NCI-H748 (cell line): ENCODE data around the gene IGSF21.

Experiments used
- DNase-seq: peaks from one replicate; lab custom pipeline; 2025; ENCODE audit not compliant: unreplicated experiment; lab: John Stamatoyannopoulos, UW

Gene IGSF21

DNA sequence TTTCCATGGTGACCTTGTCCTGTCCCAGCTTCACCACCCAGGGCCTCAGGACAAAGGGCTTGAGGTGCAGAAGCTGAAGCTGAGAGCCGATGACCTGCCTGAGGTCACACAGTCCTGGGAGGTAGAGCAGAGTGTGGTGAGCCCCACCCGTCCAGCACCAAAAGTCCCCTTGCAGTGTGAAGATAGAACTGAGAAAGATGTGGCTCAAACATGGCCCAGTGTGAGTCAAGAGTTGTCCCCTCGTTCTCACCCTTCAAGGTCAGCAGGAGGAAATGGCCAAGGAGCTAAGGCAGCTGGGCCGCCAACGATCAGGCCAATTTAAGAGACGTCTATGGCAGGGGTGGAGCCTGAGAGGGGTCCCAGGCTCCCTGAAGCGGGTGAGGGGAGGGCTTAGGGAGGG lies 215.7 kb downstream of the IGSF21 start:
- no peak for DNase-seq

DNA sequence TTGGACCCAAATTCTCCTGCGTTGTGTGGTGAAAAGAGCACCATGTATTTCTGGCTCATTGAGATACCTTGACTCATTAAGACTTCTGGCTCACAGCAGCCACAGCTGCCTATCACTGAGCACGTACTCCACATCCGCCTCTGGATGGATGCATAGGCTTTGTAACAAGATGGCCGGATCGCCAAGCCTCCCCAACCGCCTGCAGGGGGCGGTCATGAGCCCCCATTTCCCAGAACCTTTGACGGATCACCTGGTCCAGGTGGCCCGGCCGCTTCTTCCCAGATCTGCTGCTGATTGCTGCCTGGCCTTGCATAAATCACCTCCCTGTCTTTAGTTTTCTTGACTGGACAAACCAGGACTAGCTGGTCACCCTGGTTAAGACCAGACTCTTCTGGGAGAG lies 216.6 kb downstream of the IGSF21 start:
- no peak for DNase-seq

DNA sequence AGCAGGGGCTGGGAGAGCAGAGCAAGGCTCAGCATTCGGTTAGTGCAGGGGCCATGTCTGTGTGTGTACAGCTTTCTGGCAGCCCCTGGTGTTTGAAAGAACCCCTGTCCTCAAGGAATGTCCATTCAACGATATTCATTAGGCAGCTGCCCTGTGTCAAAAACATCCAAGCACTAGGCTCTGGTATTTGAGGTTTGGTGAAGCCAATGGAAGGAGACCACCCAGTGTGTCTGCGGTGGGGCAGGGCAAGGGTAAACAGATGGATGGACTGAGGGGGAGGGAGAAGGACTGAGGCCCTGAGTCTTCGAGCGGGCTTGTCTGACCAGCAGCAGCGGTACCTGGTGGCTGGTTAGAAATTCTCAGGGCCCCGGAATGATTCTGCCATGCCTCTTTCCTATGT lies 217.5 kb downstream of the IGSF21 start:
- DNase-seq = no peak

DNA sequence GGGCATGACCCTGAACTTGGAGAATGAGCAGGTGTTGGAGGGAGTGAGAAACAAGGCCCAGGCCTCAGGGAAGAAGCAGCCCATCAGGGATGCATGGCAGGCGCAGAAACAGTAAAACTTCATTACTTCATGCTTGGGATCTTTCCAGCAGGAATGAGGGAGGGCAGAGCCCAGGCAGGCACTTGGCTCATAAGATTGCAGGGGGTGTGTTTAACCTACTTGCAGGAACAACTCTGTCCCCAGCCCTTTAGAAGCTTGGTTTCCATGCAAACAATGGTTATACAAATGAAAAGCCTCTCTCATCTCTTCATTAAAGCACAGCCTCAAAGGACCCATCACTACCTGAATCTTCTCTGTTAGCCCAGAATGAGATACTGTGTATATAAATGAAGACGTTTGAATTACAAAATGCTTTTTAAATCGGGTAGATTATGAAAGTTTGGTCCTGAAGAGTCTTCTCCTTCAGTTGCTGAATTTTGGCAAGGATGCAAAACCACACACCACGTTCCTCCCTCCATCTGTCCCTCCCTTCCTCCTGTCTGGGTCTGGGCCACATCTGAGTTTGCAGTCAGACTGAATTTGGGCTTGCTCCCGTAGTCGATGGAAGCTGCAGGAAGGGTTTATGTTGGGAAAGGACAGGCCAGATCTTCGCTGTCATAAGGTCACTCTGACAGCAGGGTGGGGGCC lies 218.8 kb downstream of the IGSF21 start:
- no peak for DNase-seq

DNA sequence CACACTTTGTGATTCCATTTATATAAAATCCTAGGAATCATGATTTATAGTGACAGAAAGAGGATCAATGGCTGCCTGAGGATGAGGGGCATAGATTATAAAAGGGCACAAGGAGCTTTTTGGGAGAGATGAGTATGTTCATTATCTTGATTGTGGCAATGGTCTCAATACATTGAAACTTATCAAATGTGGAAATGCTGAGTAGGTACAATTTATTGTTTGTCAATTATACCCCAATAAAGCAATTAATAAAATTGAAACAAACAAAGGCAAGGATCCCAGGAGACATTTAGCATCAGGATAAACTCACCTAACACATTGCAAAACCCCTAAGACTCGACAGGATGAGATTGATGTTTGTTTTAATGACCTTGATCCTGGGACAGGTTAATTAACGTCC lies 220.1 kb downstream of the IGSF21 start:
- no peak for DNase-seq

DNA sequence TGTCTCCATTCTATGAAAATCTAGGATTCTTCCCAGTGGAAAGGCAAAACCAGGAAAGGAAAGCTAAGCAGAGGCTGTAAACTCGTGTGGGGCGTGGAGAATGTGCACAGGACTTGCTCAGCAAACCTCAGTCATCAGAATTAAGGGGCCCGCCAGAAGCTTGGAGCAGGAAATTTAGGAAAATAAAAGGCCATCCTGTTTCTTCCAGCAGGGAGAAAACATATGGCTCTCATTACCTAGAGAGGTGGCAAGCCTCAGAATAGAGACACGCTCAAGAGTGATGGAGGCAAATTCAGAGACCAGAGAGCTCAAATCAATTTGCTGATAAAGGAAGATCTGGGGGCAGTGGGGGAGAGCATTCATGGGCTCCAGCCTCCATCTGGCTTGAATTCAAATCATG lies 221.2 kb downstream of the IGSF21 start:
- DNase-seq = no peak

DNA sequence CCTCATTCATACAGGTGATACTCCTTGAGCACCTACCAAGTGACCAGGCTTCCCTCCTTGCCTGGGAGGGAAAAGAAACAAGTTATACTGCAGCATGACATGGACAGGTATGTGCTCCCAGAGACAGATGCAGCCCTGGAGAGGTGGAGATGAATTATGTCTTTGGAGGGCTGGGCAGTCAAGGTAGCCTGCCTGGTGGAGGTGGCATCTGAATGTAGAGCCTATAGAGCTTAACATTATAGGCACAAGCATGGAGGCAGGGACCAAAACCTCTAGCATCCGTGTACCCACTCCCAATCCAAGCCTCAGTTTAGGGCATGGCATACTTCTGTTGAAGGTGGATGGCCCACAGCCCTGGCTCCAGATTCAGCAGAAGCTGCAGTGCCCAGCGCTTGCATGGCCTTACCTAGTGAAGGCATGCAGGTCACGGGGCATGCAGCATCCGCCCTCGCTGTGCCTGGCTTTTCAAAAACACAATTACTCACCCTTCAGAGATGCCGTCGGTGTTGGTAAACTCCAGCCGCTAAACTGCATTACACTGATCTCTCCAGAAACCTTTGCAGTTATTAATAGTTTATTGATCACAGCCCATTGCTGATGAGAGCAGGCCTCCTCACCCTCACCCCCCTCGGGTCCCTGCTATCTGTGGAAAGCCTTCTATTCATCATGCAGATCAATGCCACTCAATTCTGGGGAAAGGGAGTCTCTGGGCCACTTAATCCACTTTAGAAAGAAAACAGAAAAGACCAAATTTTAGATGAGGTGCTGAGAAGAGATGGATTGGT lies 222.1 kb downstream of the IGSF21 start:
- no peak for DNase-seq

DNA sequence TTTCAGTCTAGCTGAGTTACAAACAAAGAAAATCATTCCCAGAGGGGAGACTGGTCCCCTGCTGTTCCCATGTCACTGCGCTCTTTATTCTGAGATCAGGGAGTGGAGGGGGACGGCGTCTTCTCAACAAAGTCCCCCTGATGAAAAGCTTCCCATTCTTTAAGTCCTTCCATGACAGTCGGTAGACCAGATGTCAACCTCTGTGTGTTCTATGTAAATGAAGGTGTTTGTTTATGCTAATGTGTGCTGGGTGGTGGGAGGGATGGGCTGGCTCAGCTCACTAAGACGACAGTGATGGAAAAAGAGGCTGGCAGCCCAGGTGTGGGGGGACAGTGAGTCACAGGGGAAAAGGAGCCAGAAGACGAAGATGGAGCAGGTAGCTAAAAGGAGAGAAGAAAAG lies 225.0 kb downstream of the IGSF21 start:
- peak; percentile 57 for DNase-seq

DNA sequence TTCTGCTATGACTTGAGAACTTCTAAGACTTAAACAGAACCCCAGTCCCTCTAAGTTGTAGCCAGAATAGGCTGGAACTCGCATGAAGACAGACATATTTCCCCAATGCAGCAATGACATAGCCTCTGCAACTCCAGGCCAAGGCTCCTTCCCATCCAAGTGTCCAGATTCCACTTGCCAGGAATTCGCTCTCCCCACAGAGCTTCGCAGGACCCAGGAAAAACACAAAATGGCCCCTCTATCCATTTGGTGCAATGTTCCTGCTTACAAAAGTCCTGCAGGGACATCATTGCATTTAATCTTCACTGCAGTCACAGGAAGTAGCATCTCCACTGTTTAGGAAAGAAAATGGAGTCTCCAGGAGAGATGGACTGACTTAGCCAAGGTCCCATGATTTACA lies 225.6 kb downstream of the IGSF21 start:
- no peak for DNase-seq

DNA sequence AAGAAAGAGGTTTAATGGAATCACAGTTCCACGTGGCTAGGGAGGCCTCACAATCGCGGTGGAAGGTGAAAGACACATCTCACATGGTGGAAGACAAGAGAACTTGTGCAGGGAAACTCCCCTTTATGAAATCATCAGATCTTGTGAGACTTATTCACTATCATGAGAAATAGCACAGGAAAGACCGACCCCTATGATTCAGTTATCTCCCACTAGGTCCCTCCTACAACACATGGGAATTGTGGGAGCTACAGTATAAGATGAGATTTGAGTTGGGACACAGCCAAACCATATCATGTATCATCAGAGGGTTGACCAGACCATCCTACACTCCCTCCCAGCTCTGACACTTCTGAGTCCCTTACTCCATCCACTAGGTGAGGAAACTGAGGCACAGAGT lies 229.2 kb downstream of the IGSF21 start:
- DNase-seq = no peak

DNA sequence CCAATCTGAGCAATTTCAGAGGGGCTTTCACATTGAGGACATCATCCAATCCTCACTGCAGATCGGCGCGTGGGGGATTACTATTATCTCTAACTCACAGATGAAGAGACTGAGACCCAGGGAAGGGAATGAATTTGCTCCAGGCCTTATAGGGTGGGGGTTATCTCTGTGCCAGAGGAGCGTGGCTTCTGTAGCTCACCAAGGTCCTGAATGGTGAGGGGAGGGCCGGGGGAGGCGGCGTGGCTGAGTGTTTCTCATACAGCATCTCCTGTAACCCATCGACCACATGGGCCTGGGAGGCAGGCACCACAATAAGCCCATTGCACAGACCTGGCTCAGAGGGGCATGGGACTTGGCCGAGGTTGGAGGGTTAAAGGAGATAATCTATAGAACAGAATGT lies 230.2 kb downstream of the IGSF21 start:
- DNase-seq = no peak

DNA sequence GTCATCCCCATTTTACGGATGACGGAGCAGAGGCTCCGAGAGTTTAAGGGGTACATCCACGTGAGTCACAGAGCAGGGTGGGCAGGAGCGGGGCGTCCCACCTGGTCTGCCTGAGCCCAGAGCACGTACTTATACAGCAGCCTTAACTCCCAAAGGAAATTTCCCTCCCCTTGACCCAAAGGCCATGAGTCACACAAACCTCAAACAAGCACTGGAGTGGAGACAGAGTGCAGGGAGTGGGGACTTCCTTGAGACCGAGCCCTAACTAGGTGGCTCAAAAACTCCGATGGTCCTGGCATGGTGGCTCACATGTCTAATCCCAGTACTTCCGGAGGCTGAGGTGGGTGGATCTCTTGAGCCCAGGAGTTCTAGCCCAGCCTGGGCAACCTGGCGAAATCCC lies 231.6 kb downstream of the IGSF21 start:
- DNase-seq = no peak

DNA sequence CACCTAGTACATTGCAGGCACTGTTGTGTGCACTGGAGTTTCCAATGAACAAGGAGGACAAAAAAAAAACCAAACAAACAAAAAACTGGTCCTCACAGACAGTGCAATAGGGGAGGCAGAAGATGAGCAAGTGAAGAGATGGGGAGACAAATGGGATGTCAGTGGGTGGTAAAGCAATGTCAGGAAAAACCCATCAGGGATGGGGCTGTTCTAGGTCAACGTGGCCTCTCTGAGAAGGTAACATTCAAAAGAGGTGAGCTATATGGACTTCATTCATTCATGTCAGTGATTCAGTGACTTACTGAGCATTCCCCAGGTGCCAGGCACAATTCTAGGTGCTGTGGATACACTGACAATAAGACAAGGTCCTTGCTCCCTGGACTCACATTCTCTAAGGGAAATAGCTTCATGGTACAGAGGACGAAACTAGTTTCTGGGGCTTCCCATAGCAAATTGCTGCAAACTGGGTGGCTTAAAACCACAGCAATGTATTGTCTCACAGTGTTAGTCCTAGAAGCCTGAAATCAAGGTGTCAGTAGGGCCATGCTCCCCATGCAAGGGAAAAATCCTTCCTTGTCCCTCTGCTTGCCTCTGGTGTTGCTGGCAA lies 232.7 kb downstream of the IGSF21 start:
- no peak for DNase-seq

DNA sequence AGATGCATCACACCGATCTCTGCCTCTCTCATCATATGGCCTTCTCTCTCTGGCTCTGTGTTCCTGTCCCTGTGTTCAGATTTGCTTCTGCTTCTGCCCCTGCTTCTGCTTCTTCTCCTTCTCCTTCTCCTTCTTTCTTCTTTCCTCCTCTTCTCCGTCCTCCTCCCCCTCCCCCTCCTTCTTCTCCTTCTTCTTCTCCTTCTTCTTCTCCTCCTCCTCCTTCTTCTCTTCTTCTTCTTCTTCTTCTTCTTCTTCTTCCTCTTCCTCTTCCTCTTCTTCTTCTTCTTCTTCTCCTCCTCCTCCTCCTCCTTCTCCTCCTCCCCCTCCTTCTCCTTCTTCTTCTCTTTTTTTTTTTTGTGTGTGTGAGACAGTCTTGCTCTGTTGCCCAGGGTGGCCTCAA lies 233.2 kb downstream of the IGSF21 start:
- DNase-seq = no peak

DNA sequence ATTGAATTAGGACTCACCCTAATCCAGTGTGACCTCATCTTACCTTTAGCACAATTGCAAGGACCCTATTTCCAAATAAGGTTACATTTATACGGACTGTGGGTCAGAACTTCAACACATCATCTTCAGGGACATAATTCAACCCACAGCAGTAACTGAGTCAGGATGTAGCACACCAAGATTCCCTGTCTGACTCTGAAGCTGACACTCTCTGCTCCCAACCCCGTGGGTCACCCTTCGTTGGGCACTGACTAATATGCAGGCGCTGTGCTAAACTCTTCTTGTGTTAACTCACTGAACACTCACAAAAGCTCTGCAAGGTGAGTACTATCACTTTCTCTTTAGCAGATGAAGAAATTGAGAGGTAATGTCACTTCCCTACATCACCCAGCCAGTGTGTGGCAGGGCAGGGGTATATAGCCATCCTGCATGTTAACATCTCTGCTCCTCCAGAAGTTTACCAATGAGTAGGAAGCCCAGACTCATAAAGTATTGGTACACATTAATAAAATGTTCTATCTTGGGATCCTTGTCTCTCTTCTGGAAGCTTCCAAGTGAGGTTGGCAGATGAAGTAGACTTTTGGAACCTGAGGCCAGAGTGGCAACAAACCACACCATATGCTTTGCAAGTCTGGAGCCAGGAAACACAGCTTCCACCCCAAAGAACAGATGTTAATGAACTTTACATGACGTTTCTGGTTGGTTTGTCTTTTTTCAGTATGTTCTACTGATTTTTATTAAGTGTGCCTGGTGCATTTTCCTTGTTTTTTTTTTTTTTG lies 233.9 kb downstream of the IGSF21 start:
- DNase-seq = no peak

DNA sequence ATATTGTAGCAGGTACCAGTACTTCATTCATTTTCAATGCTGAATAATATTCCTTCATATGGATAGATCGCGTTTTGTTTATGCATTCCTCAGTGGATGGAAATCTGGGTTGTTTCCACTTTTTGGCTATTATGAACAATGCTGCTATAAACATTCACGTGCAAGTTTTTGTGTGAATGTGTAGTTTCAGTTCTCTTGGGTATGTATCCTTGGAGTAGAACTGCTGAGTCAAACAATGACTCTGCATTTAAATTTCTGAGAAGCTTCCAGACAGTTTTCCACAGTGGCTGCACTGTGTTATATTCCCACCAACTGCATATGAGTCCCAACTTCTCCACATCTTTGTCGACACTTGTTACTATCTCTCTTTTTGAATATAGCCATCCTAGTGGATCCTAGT lies 235.1 kb downstream of the IGSF21 start:
- no peak for DNase-seq

DNA sequence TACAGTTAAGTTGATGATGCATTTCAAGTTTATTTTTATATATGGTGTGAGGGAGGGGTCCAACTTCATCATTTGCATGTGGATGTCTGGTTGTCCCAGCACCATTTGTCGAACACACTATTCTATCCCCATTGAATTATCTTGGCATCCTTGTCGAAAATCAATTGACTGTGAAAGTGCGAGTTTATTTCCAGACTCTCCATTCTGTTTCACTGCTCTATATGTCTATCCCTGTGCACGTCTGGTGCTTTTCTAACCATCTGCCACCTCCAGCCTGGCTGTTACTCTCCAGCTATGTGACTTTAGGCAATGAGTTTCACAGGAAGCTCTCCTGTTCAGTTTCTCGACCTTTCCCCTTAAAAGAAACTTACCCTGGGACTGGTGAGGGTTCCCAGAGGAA lies 236.0 kb downstream of the IGSF21 start:
- DNase-seq = no peak

DNA sequence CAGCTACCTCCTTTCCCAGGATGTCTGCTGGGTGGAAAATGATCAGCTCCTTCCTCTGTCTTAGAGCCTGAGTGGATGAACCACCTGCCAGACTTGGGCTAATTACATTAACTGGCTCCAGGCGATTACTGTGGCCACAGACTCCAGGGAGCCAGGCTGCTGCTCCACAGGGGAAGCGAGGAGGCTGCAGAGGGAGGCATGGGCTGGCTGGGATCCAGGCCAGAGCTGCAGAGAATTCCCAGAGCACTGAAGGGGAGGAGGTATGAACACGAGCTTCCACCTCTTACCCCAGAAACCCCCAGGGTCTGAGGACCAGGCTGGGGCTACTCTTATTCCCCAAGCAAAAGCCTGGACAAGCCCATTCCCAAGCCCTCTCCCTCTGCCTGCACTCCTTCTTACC lies 237.2 kb downstream of the IGSF21 start:
- peak; percentile 65 for DNase-seq

DNA sequence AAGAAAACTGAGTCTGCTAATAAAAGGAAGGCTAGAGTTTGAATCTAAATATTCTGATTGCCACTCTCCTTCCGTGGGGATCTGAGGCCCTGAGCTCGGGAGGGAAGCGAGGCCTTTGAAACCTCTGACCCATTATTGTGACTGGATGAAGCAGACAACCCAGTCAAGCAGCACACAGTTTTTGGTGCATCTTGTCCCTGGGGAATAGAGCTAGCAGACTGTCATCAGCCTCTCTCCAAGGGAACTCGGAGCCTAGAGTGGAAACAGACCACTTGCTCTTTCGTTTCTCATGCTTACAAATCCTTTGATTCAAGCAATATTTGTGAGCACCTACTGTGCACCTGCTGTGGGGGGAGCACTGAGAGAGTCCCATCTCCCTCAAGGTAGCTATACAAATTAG lies 240.0 kb downstream of the IGSF21 start:
- DNase-seq = no peak

DNA sequence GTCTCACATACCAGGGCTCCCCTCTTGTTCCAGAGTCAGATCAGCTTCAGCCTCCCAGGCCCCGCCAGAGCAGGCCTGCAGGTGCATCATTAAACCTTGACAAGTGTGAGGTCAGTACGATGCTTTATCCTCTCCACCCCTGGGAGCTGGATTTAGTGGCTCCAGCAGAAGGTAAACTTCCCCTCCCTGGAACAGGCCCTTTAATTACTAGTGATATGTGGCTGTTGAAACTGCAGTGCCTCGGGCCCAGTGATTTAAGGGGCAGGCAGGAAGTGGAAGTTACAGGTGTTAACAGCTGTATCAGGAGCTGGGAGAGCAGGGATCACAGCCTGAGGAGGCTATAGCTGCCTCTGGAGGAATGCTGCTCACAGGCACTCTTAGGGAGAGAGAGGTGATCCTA lies 240.8 kb downstream of the IGSF21 start:
- peak; percentile 68 for DNase-seq

DNA sequence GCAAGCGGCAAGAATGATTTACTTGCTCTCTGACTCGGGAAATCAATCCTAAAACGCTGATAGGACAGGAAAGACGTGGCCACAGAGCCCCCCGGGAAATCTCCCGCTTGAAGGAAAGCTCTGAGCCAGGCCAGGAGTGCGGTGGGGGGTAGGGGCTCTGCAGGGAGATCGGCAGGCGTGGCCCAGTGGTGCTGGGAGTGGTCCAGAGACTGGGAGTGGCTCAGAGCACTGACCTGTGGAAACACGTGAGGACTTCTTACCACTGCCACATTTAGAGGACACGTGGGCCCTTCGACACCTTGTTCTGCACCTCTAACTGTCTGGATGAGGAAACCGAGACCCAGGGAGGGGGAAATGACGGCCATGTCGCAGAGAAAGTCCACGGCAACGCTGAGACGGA lies 243.1 kb downstream of the IGSF21 start:
- DNase-seq = no peak

DNA sequence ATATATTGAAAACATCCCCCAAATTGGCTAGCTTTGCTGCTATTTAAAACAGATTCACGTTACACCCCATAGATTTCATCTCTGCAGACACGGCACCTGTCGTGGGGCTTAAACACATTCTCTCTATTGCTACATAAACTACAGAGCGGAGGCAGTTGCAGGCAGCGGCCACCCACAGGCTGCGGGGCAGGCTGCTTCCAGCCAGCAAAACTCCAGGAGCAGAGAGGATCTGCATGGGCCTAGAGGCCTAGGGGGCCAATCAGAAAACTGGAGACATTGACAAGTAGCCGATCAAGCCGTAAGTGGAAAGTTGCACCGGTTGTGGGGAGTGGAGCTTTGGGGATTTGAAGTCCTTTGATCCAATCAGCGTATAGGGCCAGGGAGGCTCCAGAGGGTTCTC lies 244.1 kb downstream of the IGSF21 start:
- DNase-seq = no peak
